ENCODE measurements around the gene CORO2B.

Gene CORO2B

GRCh38 chr15:68699881-68700454 is 121.2 kb downstream of the CORO2B start:
- DNase-seq = no peak

GRCh38 chr15:68700455-68701123 is 121.8 kb downstream of the CORO2B start:
- peak; percentile 71 for DNase-seq

GRCh38 chr15:68701886-68702285 is 123.1 kb downstream of the CORO2B start:
- no peak for DNase-seq

- peak; percentile 21 for DNase-seq
Measured at GRCh38 chr15:68704496-68705021, 125.8 kb downstream of the CORO2B start.

- DNase-seq = no peak
Measured at GRCh38 chr15:68706256-68706655, 127.5 kb downstream of the CORO2B start.

- DNase-seq = no peak
Measured at GRCh38 chr15:68706931-68707330, 128.1 kb downstream of the CORO2B start.

- DNase-seq = no peak
Measured at GRCh38 chr15:68707386-68707785, 128.6 kb downstream of the CORO2B start.

GRCh38 chr15:68709876-68710275 is 131.1 kb downstream of the CORO2B start:
- DNase-seq = no peak

- no peak for DNase-seq
Measured at GRCh38 chr15:68710536-68710935, 131.7 kb downstream of the CORO2B start.

- DNase-seq = no peak
Measured at GRCh38 chr15:68711406-68711805, 132.6 kb downstream of the CORO2B start.

GRCh38 chr15:68712886-68713285 is 134.1 kb downstream of the CORO2B start:
- DNase-seq = no peak

GRCh38 chr15:68713874-68714273 is 135.1 kb downstream of the CORO2B start:
- DNase-seq = no peak

GRCh38 chr15:68715111-68715510 is 136.3 kb downstream of the CORO2B start:
- no peak for DNase-seq

GRCh38 chr15:68717951-68718350 is 139.2 kb downstream of the CORO2B start:
- no peak for DNase-seq

- no peak for DNase-seq
Measured at GRCh38 chr15:68718468-68718867, 139.7 kb downstream of the CORO2B start.

GRCh38 chr15:68719051-68719450 is 140.3 kb downstream of the CORO2B start:
- no peak for DNase-seq

GRCh38 chr15:68719672-68720071 is 140.9 kb downstream of the CORO2B start:
- DNase-seq = no peak

- no peak for DNase-seq
Measured at GRCh38 chr15:68721886-68722285, 143.1 kb downstream of the CORO2B start.

- no peak for DNase-seq
Measured at GRCh38 chr15:68725736-68726135, 146.9 kb downstream of the CORO2B start.

- DNase-seq = no peak
Measured at GRCh38 chr15:68726246-68726645, 147.5 kb downstream of the CORO2B start.

- no peak for DNase-seq
Measured at GRCh38 chr15:68729789-68730411, 151.1 kb downstream of the CORO2B start.

- DNase-seq = peak; percentile 73
Measured at GRCh38 chr15:68730471-68730919, 151.7 kb downstream of the CORO2B start.
